Upper lobe of left lung (tissue), 4 donors: ENCODE data around the gene SPSB4.

Experiments
- EP300 ChIP-seq, 4 donors: sonication (generic); formaldehyde crosslinking; IDR thresholded peaks; one replicate each; pipeline ENCODE4 v1.5.1; 2017; ENCODE audit warnings: antibody characterized with exemption in 4 of 4, control low read depth in 2 of 4
- POLR2AphosphoS5 ChIP-seq, 2 donors: sonication (generic); formaldehyde crosslinking; IDR thresholded peaks; one replicate each; pipeline ENCODE4 v1.5.1; 2017; ENCODE audit warnings: antibody characterized with exemption in 2 of 2
- TF ChIP-seq, protein P1 (sequence below), 6 experiments: fragments of 450-650 bp in 4 of 6; fragments of 200-600 bp in 2 of 6; sonication (generic) in 2 of 6; IDR thresholded peaks; one replicate each; pipeline ENCODE4 v1.5.1; 2016 to 2019; ENCODE audit warnings: antibody characterized with exemption in 6 of 6

DNA sequence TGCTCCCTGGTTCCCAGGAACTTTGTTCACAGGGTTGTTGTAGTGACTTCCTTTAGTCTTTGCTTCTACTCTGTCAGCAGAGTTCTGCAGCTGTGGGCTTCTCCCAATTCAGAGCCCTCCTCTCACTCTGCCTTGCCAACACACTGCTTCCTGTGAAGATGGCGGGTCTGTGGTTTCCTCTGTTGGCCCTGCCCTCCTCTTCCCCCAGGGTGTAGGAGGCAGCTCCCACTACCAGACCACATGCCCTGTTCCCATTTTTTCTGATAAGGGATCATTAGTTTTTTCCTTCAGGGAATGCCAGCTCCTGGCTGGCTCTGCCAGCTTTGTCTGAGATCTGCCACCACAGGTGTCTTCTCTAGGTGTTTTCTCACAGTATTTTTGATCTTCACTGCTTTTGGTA, 12.7 kb downstream of the SPSB4 start:
- TF ChIP-seq POLR2AphosphoS5 (IDR thresholded peaks at IDR 0.05) (no peak), EP300 (IDR thresholded peaks at IDR 0.05) (no peak)
- TF ChIP-seq, protein P1, sequence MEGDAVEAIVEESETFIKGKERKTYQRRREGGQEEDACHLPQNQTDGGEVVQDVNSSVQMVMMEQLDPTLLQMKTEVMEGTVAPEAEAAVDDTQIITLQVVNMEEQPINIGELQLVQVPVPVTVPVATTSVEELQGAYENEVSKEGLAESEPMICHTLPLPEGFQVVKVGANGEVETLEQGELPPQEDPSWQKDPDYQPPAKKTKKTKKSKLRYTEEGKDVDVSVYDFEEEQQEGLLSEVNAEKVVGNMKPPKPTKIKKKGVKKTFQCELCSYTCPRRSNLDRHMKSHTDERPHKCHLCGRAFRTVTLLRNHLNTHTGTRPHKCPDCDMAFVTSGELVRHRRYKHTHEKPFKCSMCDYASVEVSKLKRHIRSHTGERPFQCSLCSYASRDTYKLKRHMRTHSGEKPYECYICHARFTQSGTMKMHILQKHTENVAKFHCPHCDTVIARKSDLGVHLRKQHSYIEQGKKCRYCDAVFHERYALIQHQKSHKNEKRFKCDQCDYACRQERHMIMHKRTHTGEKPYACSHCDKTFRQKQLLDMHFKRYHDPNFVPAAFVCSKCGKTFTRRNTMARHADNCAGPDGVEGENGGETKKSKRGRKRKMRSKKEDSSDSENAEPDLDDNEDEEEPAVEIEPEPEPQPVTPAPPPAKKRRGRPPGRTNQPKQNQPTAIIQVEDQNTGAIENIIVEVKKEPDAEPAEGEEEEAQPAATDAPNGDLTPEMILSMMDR (IDR thresholded peaks at IDR 0.05) = no peak
